Upper lobe of left lung (tissue), 6 donors: Measurements from ENCODE around the gene GTSE1. TPM values are rescaled to one million over a fixed set of nuclear protein-coding genes. Genes with fewer than 3 reads are reported as not detected.
A peak's percentile ranks its signal among the peaks of the same experiment; 100 is the strongest.
"Not testable (repeated sequence)": the region's sequence is repeated elsewhere in the genome, so short reads cannot be mapped to it uniquely, and the experiment has no call there.

ENCODE experiments used
- ATAC-seq, 2 donors: fragments of 200-7000 bp; cut with Tn5 transposase; one replicate each; pipeline ENCODE4 v1.9.1; 2022; ENCODE audit warnings: mild to moderate bottlenecking in 2 of 2, moderate library complexity in 2 of 2; ENCODE audit not compliant: low FRiP score in 2 of 2
- DNase-seq, 2 donors: peaks; one replicate each; pipeline ENCODE4 v3.0.0-alpha.2; 2019 to 2020
- H3K27ac ChIP-seq, 4 donors: fragments of 200-600 bp; sonication (generic); one replicate each; pipeline ENCODE4 v1.5.1; 2016 to 2019
- H3K27me3 ChIP-seq, 4 donors: fragments of 200-600 bp; sonication (generic); one replicate each; pipeline ENCODE4 v1.5.1; 2017 to 2019
- H3K36me3 ChIP-seq, 4 donors: fragments of 200-600 bp; sonication (generic); one replicate each; pipeline ENCODE4 v1.5.1; 2016 to 2019
- H3K4me1 ChIP-seq, 4 donors: fragments of 200-600 bp; sonication (generic); one replicate each; pipeline ENCODE4 v1.5.1; 2018 to 2019
- H3K4me3 ChIP-seq, 4 donors: fragments of 200-600 bp; sonication (generic); one replicate each; pipeline ENCODE4 v1.5.1; 2017 to 2019; ENCODE audit warnings: mild to moderate bottlenecking in 2 of 4, moderate library complexity in 1 of 4
- H3K9me3 ChIP-seq, 4 donors: fragments of 200-600 bp; sonication (generic); one replicate each; pipeline ENCODE4 v1.5.1; 2018 to 2019
- CTCF ChIP-seq, 6 experiments: fragments of 450-650 bp in 4 of 6; fragments of 200-600 bp in 2 of 6; sonication (generic) in 2 of 6; IDR thresholded peaks; one replicate each; pipeline ENCODE4 v1.5.1; 2016 to 2019; ENCODE audit warnings: antibody characterized with exemption in 6 of 6
- EP300 ChIP-seq, 4 donors: sonication (generic); formaldehyde crosslinking; IDR thresholded peaks; one replicate each; pipeline ENCODE4 v1.5.1; 2017; ENCODE audit warnings: antibody characterized with exemption in 4 of 4, control low read depth in 2 of 4
- POLR2A ChIP-seq, 4 donors: fragments of 450-650 bp; IDR thresholded peaks; one replicate each; pipeline ENCODE4 v1.5.1; 2016 to 2017; ENCODE audit warnings: antibody characterized with exemption in 4 of 4, mild to moderate bottlenecking in 2 of 4
- POLR2AphosphoS5 ChIP-seq, 2 donors: sonication (generic); formaldehyde crosslinking; IDR thresholded peaks; one replicate each; pipeline ENCODE4 v1.5.1; 2017; ENCODE audit warnings: antibody characterized with exemption in 2 of 2
- WGBS, 2 donors: methylation state at CpG; one replicate each; pipeline ENCODE4 v1.1.5; 2017 to 2018; 5-methylcytosine and 5-hydroxymethylcytosine counted together
- total RNA-seq, 6 donors: library from RNA; depleted of rRNA in 4 of 6; stranded (reverse); fragments of >200 nt in 4 of 6; gene quantifications; one replicate each; pipeline versions ENCODE4 v1.1.0 to v1.2.1, GENCODE V29; 2016 to 2021
- donor health status: DM: no; HTN: no; CAD: no; lungs with moderate emphysema.
- donor health status: DM: no; HTN: yes; CAD: no; lungs with severe emphysema.

GTSE1 gene
- total RNA-seq, 6 donors from 2014 or later = 0.30 to 4.4 (median 1.4) TPM; not detected in 1

- Histone ChIP-seq H3K27me3 (no peaks in the 10 kb centered on the region), H3K36me3 (no peaks in the 10 kb centered on the region), H3K4me1 (peaks cover 0 to 8% (median 4%) of the 10 kb centered on the region in 4 donors), H3K4me3 (no peak overlapping the region), H3K27ac (no peak overlapping the region), H3K9me3 (no peaks in the 10 kb centered on the region)
- no peak for DNase-seq
- ATAC-seq = no peak
- TF ChIP-seq CTCF (IDR thresholded peaks at IDR 0.05) = no peak
- TF ChIP-seq EP300 (IDR thresholded peaks at IDR 0.05) = no peak
- TF ChIP-seq POLR2AphosphoS5 (IDR thresholded peaks at IDR 0.05) = no peak
- no peak for TF ChIP-seq POLR2A (IDR thresholded peaks at IDR 0.05)
- 61 to 70% methylated on average over 12 of the region's 12 CpGs for WGBS, 2 donors
These were observed 37.3 kb upstream of the GTSE1 start for GRCh38 chr22:46259374-46259773.

- Histone ChIP-seq H3K27me3 (no peaks in the 10 kb centered on the region), H3K27ac (no peak overlapping the region), H3K36me3 (no peaks in the 10 kb centered on the region), H3K9me3 (no peaks in the 10 kb centered on the region), H3K4me1 (peaks cover 0 to 8% (median 4%) of the 10 kb centered on the region in 4 donors), H3K4me3 (no peak overlapping the region)
- ATAC-seq (no peak), DNase-seq (no peak)
- TF ChIP-seq EP300 (IDR thresholded peaks at IDR 0.05) (no peak), CTCF (IDR thresholded peaks at IDR 0.05) (no peak), POLR2A (IDR thresholded peaks at IDR 0.05) (no peak), POLR2AphosphoS5 (IDR thresholded peaks at IDR 0.05) (no peak)
- 79 to 88% methylated on average over 6 of the region's 6 CpGs for WGBS, 2 donors
These were observed 36.6 kb upstream of the GTSE1 start for GRCh38 chr22:46260038-46260437.

GRCh38 chr22:46262449-46263215 lies 34.0 kb upstream of the GTSE1 start:
- Histone ChIP-seq H3K9me3 (no peaks in the 10 kb centered on the region), H3K4me3 (peak overlapping the region in 3 of 4 donors; percentile 39 to 44 (median 42)), H3K27me3 (no peaks in the 10 kb centered on the region), H3K4me1 (peaks cover 0 to 17% (median 13%) of the 10 kb centered on the region in 4 donors), H3K36me3 (no peaks in the 10 kb centered on the region), H3K27ac (peak overlapping the region in 1 of 4 donors; percentile 56)
- 6 to 33% methylated on average over 19 to 27 of the region's 109 CpGs for WGBS, 2 donors
- DNase-seq (peak; percentile 84 to 90), ATAC-seq (peak; percentile 57 to 77)
- TF ChIP-seq CTCF (IDR thresholded peaks at IDR 0.05) (peak in 5 of 6 experiments; percentile 34 to 55 (median 43)), POLR2A (IDR thresholded peaks at IDR 0.05) (peak in 1 of 4 donors; percentile 30), POLR2AphosphoS5 (IDR thresholded peaks at IDR 0.05) (peak; percentile 33 to 51), EP300 (IDR thresholded peaks at IDR 0.05) (no peak)

- DNase-seq = no peak
- Histone ChIP-seq H3K4me1 (peaks cover 0 to 21% (median 14%) of the 10 kb centered on the region in 4 donors), H3K27ac (peak within 1 kb of the TSS in 1 of 4 donors; percentile 56), H3K4me3 (peak within 1 kb of the TSS in 3 of 4 donors; percentile 39 to 44 (median 42)), H3K9me3 (no peaks in the 10 kb centered on the region), H3K36me3 (no peaks in the 10 kb centered on the region), H3K27me3 (no peaks in the 10 kb centered on the region)
- no peak for TF ChIP-seq POLR2AphosphoS5 (IDR thresholded peaks at IDR 0.05)
- TF ChIP-seq EP300 (IDR thresholded peaks at IDR 0.05) = no peak
- no peak for TF ChIP-seq CTCF (IDR thresholded peaks at IDR 0.05)
- no peak for TF ChIP-seq POLR2A (IDR thresholded peaks at IDR 0.05)
- 61 to 73% methylated on average over 23 to 29 of the region's 30 CpGs for WGBS, 2 donors
- ATAC-seq = no peak
These were observed 33.5 kb upstream of the GTSE1 start, which contains the start of gene PKDREJ for GRCh38 chr22:46263216-46263590. TSS of gene PKDREJ (minus strand) at chr22:46263343. CDS start at chr22:46263322, 21 bp downstream.

- DNase-seq = not testable (repeated sequence)
These were observed 32.1 kb upstream of the GTSE1 start for GRCh38 chr22:46264520-46264919.

GRCh38 chr22:46265627-46266026 lies 31.0 kb upstream of the GTSE1 start:
- not testable (repeated sequence) for ATAC-seq, H3K4me3 ChIP-seq, H3K27ac ChIP-seq, DNase-seq, H3K9me3 ChIP-seq, H3K36me3 ChIP-seq, H3K27me3 ChIP-seq
- H3K4me1 ChIP-seq = peaks cover 19 to 40% (median 32%) of the 10 kb centered on the region in 4 donors
- WGBS, 2 donors = 93 to 94% methylated on average over 3 to 4 of the region's 4 CpGs

More at GRCh38 chr22:46264520-46264919, 32.1 kb upstream of the GTSE1 start:
- not testable (repeated sequence) for H3K27ac ChIP-seq, H3K9me3 ChIP-seq, ATAC-seq, H3K27me3 ChIP-seq, H3K36me3 ChIP-seq, H3K4me3 ChIP-seq
- peaks cover 13 to 34% (median 26%) of the 10 kb centered on the region in 4 donors for H3K4me1 ChIP-seq
- 97 to 100% methylated on average over 6 of the region's 6 CpGs for WGBS, 2 donors
